Body of pancreas (tissue), 4 donors: ENCODE results near the gene ATG7. TPM values are rescaled to one million over a fixed set of nuclear protein-coding genes. Genes with fewer than 3 reads are reported as not detected.
"Not testable (repeated sequence)": the region's sequence is repeated elsewhere in the genome, so short reads cannot be mapped to it uniquely, and the experiment has no call there.

Experiments
- ATAC-seq: fragments of 150-250 bp; one replicate; pipeline ENCODE4 v1.9.1; 2016
- DNase-seq, 4 donors: peaks; one replicate each; pipeline ENCODE4 v3.0.0-alpha.2; 2019
- H3K27ac ChIP-seq, 4 donors: fragments of 200-600 bp; sonication (generic); 1 replicate in 3 of 4; 2 replicates in 1 of 4; pipeline versions ENCODE4 v1.5.1 to v1.6.1; 2016 to 2019; ENCODE audit warnings: mild to moderate bottlenecking in 1 of 4, mixed read lengths in 1 of 4, moderate library complexity in 1 of 4
- H3K27me3 ChIP-seq, 2 donors: fragments of 200-600 bp; sonication (generic); one replicate each; pipeline ENCODE4 v1.6.0; 2016; ENCODE audit warnings: mild to moderate bottlenecking in 1 of 2
- H3K36me3 ChIP-seq, 2 donors: fragments of 200-600 bp; sonication (generic); replicated peaks in 1 of 2; 2 replicates each; pipeline ENCODE4 v1.5.1; 2016; ENCODE audit warnings: low read depth in 2 of 2; ENCODE audit not compliant: insufficient read depth in 1 of 2
- H3K4me1 ChIP-seq: fragments of 200-600 bp; sonication (generic); one replicate; pipeline ENCODE4 v1.6.0; 2016
- H3K4me3 ChIP-seq, 2 donors: fragments of 200-600 bp; sonication (generic); 1 replicate in 1 of 2; 2 replicates in 1 of 2; pipeline ENCODE4 v1.5.1; 2016 to 2019
- H3K9me3 ChIP-seq, 3 donors: fragments of 200-600 bp; sonication (generic); 1 replicate in 2 of 3; 2 replicates in 1 of 3; pipeline ENCODE4 v1.5.1; 2016
- POLR2A ChIP-seq, 3 donors: fragments of 450-650 bp; IDR thresholded peaks; one replicate each; pipeline ENCODE4 v1.6.1; 2016; ENCODE audit warnings: antibody characterized with exemption in 3 of 3, mild to moderate bottlenecking in 2 of 3
- WGBS, 2 donors: methylation state at CpG; one replicate each; pipeline ENCODE4 v1.1.5; 2017; 5-methylcytosine and 5-hydroxymethylcytosine counted together
- intact Hi-C: fragments of 100-400 bp; cut with DNase I; formaldehyde crosslinking; loops from one replicate; pipeline ENCODE4 v1.15.1; 2023
- total RNA-seq, 2 donors: library from RNA; depleted of rRNA; stranded (reverse); fragments of >200 nt; gene quantifications; one replicate each; pipeline ENCODE4 v1.1.0, GENCODE V29; 2016
- TF ChIP-seq, protein P1 (sequence below), 7 experiments: fragments of 450-650 bp in 4 of 7; fragments of 200-600 bp in 3 of 7; sonication (generic) in 3 of 7; IDR thresholded peaks; one replicate each; pipeline ENCODE4 v1.5.1; 2016 to 2019; ENCODE audit warnings: antibody characterized with exemption in 7 of 7

ATG7 gene
- total RNA-seq, 2 donors from 2014 or later: 40.5 to 43.6 TPM

DNA sequence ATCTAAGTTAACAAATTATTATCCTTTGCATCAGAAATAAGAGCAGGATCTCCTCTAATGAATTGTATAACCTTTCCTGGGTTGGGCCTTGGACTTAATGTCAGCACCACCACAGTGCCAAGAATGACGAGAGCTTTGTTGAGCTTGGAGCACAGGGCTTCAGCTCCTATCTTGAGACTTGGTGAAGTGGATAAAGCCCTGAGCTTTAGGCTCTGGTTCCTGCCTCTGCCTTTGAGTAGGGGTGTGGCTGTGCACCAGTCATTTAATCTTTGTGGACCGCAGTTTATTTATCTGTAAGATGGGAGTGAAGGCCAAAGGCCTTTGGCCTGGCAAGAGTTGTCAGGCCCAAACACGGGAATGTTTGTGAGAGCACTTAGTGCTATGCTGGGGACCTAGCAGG, 209.4 kb downstream of the ATG7 start:
- intact Hi-C loops: no loop called here
- Histone ChIP-seq H3K27me3 (no peaks in the 10 kb centered on the region), H3K4me1 (peaks cover 29% of the 10 kb centered on the region), H3K36me3 (no peaks in the 10 kb centered on the region), H3K9me3 (no peaks in the 10 kb centered on the region), H3K4me3 (no peak overlapping the region), H3K27ac (peak overlapping the region; percentile 64 to 77 (median 67))
- ATAC-seq (peak; percentile 64), DNase-seq (peak; percentile 32 to 64 (median 60))
- TF ChIP-seq POLR2A (IDR thresholded peaks at IDR 0.05): no peak
- TF ChIP-seq, protein P1, sequence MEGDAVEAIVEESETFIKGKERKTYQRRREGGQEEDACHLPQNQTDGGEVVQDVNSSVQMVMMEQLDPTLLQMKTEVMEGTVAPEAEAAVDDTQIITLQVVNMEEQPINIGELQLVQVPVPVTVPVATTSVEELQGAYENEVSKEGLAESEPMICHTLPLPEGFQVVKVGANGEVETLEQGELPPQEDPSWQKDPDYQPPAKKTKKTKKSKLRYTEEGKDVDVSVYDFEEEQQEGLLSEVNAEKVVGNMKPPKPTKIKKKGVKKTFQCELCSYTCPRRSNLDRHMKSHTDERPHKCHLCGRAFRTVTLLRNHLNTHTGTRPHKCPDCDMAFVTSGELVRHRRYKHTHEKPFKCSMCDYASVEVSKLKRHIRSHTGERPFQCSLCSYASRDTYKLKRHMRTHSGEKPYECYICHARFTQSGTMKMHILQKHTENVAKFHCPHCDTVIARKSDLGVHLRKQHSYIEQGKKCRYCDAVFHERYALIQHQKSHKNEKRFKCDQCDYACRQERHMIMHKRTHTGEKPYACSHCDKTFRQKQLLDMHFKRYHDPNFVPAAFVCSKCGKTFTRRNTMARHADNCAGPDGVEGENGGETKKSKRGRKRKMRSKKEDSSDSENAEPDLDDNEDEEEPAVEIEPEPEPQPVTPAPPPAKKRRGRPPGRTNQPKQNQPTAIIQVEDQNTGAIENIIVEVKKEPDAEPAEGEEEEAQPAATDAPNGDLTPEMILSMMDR (IDR thresholded peaks at IDR 0.05): no peak
- WGBS, 2 donors: 25 to 27% methylated on average over 3 of the region's 3 CpGs

DNA sequence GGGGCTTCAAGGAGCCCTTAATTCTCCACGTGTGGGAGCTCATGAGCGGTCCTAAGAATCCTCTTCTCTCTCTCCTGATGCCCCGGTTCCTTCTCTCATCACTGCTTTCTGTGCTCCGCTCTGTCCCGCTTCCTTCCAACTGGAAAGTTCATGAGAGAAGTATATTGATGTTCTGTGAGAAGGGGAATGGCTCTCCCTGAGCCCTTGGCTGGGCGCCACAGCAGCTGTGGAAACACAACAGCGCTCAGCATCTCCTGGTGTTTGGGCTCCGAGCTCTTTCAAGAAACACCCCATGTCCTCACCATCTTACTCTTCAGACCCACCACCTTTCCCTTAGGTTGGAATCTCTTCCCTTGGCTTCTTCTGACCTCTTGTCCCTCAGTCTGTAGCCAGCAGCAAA, 209.8 kb downstream of the ATG7 start:
- WGBS, 2 donors: 77 to 82% methylated on average over 8 of the region's 8 CpGs
- H3K4me3 ChIP-seq: no peak overlapping the region
- intact Hi-C loops: no loop called here
- H3K36me3 ChIP-seq: no peaks in the 10 kb centered on the region
- DNase-seq (peak; percentile 33 to 65 (median 46)), ATAC-seq (no peak)
- peak overlapping the region; percentile 64 to 77 (median 67) for H3K27ac ChIP-seq
- H3K4me1 ChIP-seq: peaks cover 29% of the 10 kb centered on the region
- TF ChIP-seq, protein P1 (IDR thresholded peaks at IDR 0.05): no peak
- no peak for TF ChIP-seq POLR2A (IDR thresholded peaks at IDR 0.05)
- H3K27me3 ChIP-seq: no peaks in the 10 kb centered on the region
- H3K9me3 ChIP-seq: no peaks in the 10 kb centered on the region

DNA sequence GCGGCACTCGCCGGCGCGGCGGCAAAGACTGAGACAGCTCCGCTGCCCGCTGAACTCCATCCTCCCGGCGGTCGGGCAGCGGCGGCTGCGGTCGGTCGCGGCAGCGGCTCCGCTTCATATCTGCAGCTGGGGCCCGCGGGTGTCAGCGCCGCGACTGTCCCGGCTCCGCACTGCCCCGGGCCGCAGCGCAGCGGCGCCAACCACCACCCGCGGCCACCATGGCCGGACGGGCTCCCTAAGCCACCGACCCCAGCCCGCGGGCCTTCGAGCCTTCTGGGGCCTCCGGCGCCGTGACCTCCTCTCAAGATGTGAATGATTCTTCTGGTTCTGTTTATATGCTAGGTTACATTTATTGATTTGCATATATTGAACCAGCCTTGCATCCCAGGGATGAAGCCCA, 216.2 kb downstream of the ATG7 start:
- H3K4me1 ChIP-seq, H3K27ac ChIP-seq, ATAC-seq, H3K4me3 ChIP-seq, H3K27me3 ChIP-seq, DNase-seq, H3K9me3 ChIP-seq, intact Hi-C loops, H3K36me3 ChIP-seq: not testable (repeated sequence)
- WGBS, 2 donors: 97 to 100% methylated on average over 11 to 34 of the region's 42 CpGs

DNA sequence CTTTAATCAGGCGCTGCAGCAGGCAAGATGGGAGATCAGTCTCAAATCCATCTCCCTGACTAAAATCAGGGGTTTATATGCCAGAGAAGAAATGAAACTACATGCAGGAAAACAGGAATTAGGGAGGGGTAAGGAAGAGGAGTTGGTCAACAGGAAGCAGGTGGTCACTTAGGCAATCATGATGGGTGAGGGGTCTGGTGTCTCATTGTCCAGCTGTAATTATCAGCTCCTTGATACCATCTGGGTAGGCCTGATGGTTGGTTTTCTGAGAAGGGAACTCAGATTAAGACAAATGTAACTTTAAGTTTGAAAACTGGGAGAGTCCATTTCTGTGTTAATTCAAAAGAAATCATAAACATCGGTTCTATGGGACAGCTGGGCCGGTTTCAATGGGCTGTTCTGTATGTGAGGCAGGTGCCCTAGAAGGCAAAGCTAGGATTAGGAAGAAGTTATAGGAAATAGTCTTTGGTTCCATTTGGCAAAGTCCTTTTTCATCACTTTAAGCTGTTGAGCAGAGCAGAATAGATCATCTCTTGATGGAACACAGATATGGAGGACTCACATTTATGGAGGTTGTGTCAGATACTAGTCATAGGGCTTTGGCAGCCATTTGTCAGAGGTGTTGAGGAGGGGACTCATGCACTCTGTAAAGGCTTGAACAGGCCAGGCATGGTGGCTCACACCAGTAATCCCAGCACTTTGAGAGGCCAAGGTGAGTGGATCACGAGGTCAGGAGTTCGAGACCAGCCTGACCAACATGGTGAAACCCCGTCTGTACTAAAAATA, 222.1 kb downstream of the ATG7 start:
- no peak for TF ChIP-seq POLR2A (IDR thresholded peaks at IDR 0.05)
- intact Hi-C loops: no loop called here
- Histone ChIP-seq H3K27ac (no peak overlapping the region), H3K4me1 (peaks cover 14% of the 10 kb centered on the region), H3K9me3 (no peaks in the 10 kb centered on the region), H3K27me3 (no peaks in the 10 kb centered on the region), H3K4me3 (no peak overlapping the region), H3K36me3 (no peaks in the 10 kb centered on the region)
- DNase-seq: no peak
- ATAC-seq: no peak
- 88 to 99% methylated on average over 6 of the region's 6 CpGs for WGBS, 2 donors

DNA sequence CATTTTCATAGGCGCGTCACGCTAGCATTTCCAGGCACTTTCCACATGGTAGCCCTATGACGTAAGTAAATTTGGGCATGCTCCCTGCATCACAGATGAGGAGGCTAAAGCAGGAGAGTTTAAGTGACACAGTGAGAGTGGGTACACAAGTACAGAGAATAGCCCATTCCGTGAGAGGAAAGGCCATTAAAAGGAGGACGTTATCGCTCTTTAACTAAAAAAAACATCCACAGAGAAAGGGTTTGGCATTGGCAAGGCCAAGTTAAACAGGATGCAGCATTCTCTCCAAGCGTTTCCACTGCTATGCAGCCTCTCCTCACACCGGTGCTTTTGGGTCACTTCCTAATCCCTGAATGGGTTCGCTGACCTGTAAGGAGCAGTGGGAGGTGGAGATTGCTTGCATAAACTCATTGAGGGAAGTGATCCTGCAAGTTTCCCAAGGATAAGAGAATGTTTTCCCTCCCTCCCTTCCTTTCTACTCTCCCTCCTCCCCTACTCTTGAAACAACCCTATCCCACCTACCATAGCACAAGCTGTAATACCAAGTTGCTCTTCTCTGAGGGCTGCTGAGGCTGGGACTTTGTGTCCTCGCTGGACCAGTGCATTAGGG, 223.9 kb downstream of the ATG7 start:
- 85 to 90% methylated on average over 11 of the region's 11 CpGs for WGBS, 2 donors
- TF ChIP-seq, protein P1 (IDR thresholded peaks at IDR 0.05): no peak
- TF ChIP-seq POLR2A (IDR thresholded peaks at IDR 0.05): no peak
- Histone ChIP-seq H3K4me1 (peaks cover 19% of the 10 kb centered on the region), H3K4me3 (no peak overlapping the region), H3K27me3 (no peaks in the 10 kb centered on the region), H3K36me3 (no peaks in the 10 kb centered on the region), H3K9me3 (no peaks in the 10 kb centered on the region), H3K27ac (no peak overlapping the region)
- ATAC-seq (no peak), DNase-seq (no peak)
- intact Hi-C loops: no loop called here
